CD14-positive monocyte (primary cell): ENCODE results near the gene HK2. TPM values are rescaled to one million over a fixed set of nuclear protein-coding genes. Genes with fewer than 3 reads are reported as not detected.

Experiments used
- DNase-seq, 3 donors: peaks; one replicate each; pipeline ENCODE4 v3.0.0-alpha.2; 2011 to 2022
- H2AFZ ChIP-seq: 2 replicates; pipeline ENCODE4 v1.6.0; 2012; ENCODE audit warnings: mild to moderate bottlenecking, low read depth, low read length, inconsistent platforms; ENCODE audit not compliant: insufficient read depth, poor library complexity, severe bottlenecking
- H3K27ac ChIP-seq, 2 donors: 1 replicate in 1 of 2; 2 replicates in 1 of 2; pipeline ENCODE4 v1.5.1; 2012 to 2013; ENCODE audit warnings: low read length in 2 of 2, control low read depth in 1 of 2, inconsistent platforms in 1 of 2, low read depth in 1 of 2, mild to moderate bottlenecking in 1 of 2
- H3K27me3 ChIP-seq, 2 donors: one replicate each; pipeline versions ENCODE4 v1.6.0 to v1.6.1; 2011 to 2013; ENCODE audit warnings: low read length in 2 of 2; ENCODE audit not compliant: control insufficient read depth in 2 of 2, insufficient read depth in 2 of 2
- H3K36me3 ChIP-seq, 2 donors: replicated peaks in 1 of 2; 1 replicate in 1 of 2; 2 replicates in 1 of 2; pipeline versions ENCODE4 v1.5.1 to v1.6.1; 2012 to 2013; ENCODE audit warnings: low read length in 2 of 2, control low read depth in 1 of 2, inconsistent platforms in 1 of 2, mild to moderate bottlenecking in 1 of 2; ENCODE audit not compliant: insufficient read depth in 2 of 2, control insufficient read depth in 1 of 2
- H3K4me1 ChIP-seq, 2 donors: 1 replicate in 1 of 2; 2 replicates in 1 of 2; pipeline versions ENCODE4 v1.5.1 to v1.6.1; 2012 to 2013; ENCODE audit warnings: low read length in 2 of 2, control low read depth in 1 of 2, inconsistent platforms in 1 of 2, mild to moderate bottlenecking in 1 of 2, moderate library complexity in 1 of 2; ENCODE audit not compliant: insufficient read depth in 2 of 2, control insufficient read depth in 1 of 2
- H3K4me2 ChIP-seq: replicated peaks from 2 replicates; pipeline ENCODE3; 2012; ENCODE audit warnings: low read length, moderate library complexity, mild to moderate bottlenecking; ENCODE audit not compliant: poor library complexity, severe bottlenecking; ENCODE audit errors: extremely low read depth
- H3K4me3 ChIP-seq, 3 experiments: fragments of 200-600 bp in 1 of 3; sonication (generic) in 1 of 3; replicated peaks in 1 of 3; 1 replicate in 2 of 3; 2 replicates in 1 of 3; pipeline ENCODE4 v1.5.1; 2011 to 2013; ENCODE audit warnings: low read length in 3 of 3, mild to moderate bottlenecking in 3 of 3, control low read depth in 2 of 3, low read depth in 2 of 3, inconsistent platforms in 1 of 3, moderate library complexity in 1 of 3
- H3K79me2 ChIP-seq: 2 replicates; pipeline ENCODE4 v1.6.0; 2012; ENCODE audit warnings: mild to moderate bottlenecking, control low read depth, inconsistent platforms, low read length, moderate library complexity; ENCODE audit not compliant: insufficient read depth
- H3K9ac ChIP-seq: 2 replicates; pipeline ENCODE4 v1.6.0; 2017; ENCODE audit warnings: low read length, mild to moderate bottlenecking; ENCODE audit not compliant: insufficient read depth, poor library complexity, severe bottlenecking
- H3K9me3 ChIP-seq, 2 donors: replicated peaks in 1 of 2; 1 replicate in 1 of 2; 2 replicates in 1 of 2; pipeline versions ENCODE4 v1.5.1 to v1.6.1; 2012 to 2013; ENCODE audit warnings: low read length in 2 of 2, control low read depth in 1 of 2; ENCODE audit not compliant: control insufficient read depth in 1 of 2, insufficient read depth in 1 of 2
- H4K20me1 ChIP-seq: 2 replicates; pipeline ENCODE4 v1.6.0; 2012; ENCODE audit warnings: mild to moderate bottlenecking, low read length, control low read depth, moderate library complexity; ENCODE audit not compliant: insufficient read depth
- H3K27ac Mint-ChIP-seq, 7 donors: one replicate each; pipeline ENCODE4 v1.8.0; 2020; ENCODE audit warnings: mild to moderate bottlenecking in 7 of 7, mixed read lengths in 7 of 7, moderate library complexity in 6 of 7, inconsistent platforms in 2 of 7
- H3K27me3 Mint-ChIP-seq, 3 donors: one replicate each; pipeline ENCODE4 v1.8.0; 2021 to 2022; ENCODE audit warnings: low read depth in 3 of 3, mild to moderate bottlenecking in 3 of 3, mixed read lengths in 3 of 3, moderate library complexity in 3 of 3, inconsistent platforms in 1 of 3
- H3K36me3 Mint-ChIP-seq, 2 donors: one replicate each; pipeline ENCODE4 v1.8.0; 2020; ENCODE audit warnings: mixed read lengths in 2 of 2, inconsistent platforms in 1 of 2, mild to moderate bottlenecking in 1 of 2
- H3K4me1 Mint-ChIP-seq: one replicate; pipeline ENCODE4 v1.8.0; 2020; ENCODE audit warnings: mild to moderate bottlenecking, mixed read lengths
- H3K4me3 Mint-ChIP-seq, 2 donors: one replicate each; pipeline ENCODE4 v1.8.0; 2020; ENCODE audit warnings: mild to moderate bottlenecking in 2 of 2, mixed read lengths in 2 of 2, moderate library complexity in 1 of 2
- H3K9me3 Mint-ChIP-seq, 7 donors: one replicate each; pipeline ENCODE4 v1.8.0; 2020 to 2022; ENCODE audit warnings: mixed read lengths in 7 of 7, mild to moderate bottlenecking in 6 of 7, moderate library complexity in 6 of 7, inconsistent platforms in 2 of 7
- WGBS: methylation state at CpG from one replicate; pipeline ENCODE4 v1.1.5; 2013; ENCODE audit warnings: missing lambda C conversion rate; ENCODE audit not compliant: insufficient coverage; 5-methylcytosine and 5-hydroxymethylcytosine counted together
- intact Hi-C, 2 donors: fragments of 100-400 bp; cut with micrococcal nuclease; formaldehyde crosslinking; loops; one replicate each; pipeline versions ENCODE4 v1.15.0 to v1.15.1; 2023
- polyA plus RNA-seq, 3 donors: library from polyadenylated mRNA; depleted of rRNA in 1 of 3; unstranded in 2 of 3; stranded (reverse) in 1 of 3; fragments of 300-500 nt in 2 of 3; fragments of >200 nt in 1 of 3; fragmentation: Illumina TruSeq in 2 of 3; gene quantifications; 1 replicate in 2 of 3; 2 replicates in 1 of 3; pipeline ENCODE4 v1.2.3, GENCODE V29; 2012 to 2021
- TF ChIP-seq, protein P1 (sequence below): fragments of 200-600 bp; IDR thresholded peaks from one replicate; pipeline ENCODE4 v1.8.0; 2022; ENCODE audit warnings: antibody characterized with exemption, mild to moderate bottlenecking

HK2 gene
- polyA plus RNA-seq, 3 donors: 20.3 to 46.7 (median 29.8) TPM

DNA sequence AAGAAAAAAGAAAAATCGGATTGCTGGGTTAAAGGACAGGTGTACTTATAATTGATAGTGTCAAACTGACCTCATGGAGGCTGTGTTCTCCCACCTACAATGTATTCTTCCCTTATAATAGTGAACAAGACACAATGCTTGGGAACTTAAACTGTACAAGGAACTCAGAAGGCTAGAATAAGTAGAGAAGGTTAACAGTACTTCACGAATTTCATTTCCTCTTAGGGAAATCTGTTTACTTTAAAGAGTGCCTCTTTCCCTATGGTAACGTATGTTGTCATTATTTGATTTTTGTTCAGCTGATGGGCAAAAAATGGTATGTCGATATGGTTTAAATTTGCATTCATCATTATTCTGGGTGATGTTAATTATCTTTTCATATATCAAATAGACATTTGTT is 9.2 kb upstream of the HK2 start:
- intact Hi-C loops: no loop called here
- Mint-ChIP-seq H3K27me3 (peaks cover 0 to 2% (median 1%) of the 10 kb centered on the region in 3 donors), H3K27ac (peak overlapping the region; percentile 69 to 93 (median 91)), H3K9me3 (peaks cover 0 to 2% (median 0%) of the 10 kb centered on the region in 7 donors), H3K36me3 (no peaks in the 10 kb centered on the region), H3K4me3 (no peak overlapping the region), H3K4me1 (peaks cover 47% of the 10 kb centered on the region)
- H3K4me2 ChIP-seq: peak overlapping the region; percentile 48
- H4K20me1 ChIP-seq: no peaks in the 10 kb centered on the region
- WGBS: no CpG with 5 or more reads among the region's 4 CpGs
- no peaks in the 10 kb centered on the region for H3K79me2 ChIP-seq
- TF ChIP-seq, protein P1, sequence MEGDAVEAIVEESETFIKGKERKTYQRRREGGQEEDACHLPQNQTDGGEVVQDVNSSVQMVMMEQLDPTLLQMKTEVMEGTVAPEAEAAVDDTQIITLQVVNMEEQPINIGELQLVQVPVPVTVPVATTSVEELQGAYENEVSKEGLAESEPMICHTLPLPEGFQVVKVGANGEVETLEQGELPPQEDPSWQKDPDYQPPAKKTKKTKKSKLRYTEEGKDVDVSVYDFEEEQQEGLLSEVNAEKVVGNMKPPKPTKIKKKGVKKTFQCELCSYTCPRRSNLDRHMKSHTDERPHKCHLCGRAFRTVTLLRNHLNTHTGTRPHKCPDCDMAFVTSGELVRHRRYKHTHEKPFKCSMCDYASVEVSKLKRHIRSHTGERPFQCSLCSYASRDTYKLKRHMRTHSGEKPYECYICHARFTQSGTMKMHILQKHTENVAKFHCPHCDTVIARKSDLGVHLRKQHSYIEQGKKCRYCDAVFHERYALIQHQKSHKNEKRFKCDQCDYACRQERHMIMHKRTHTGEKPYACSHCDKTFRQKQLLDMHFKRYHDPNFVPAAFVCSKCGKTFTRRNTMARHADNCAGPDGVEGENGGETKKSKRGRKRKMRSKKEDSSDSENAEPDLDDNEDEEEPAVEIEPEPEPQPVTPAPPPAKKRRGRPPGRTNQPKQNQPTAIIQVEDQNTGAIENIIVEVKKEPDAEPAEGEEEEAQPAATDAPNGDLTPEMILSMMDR: no peak
- peaks cover 50 to 62% of the 10 kb centered on the region in 2 donors for H3K4me1 ChIP-seq
- H3K9me3 ChIP-seq: no peaks in the 10 kb centered on the region
- peak overlapping the region in 1 of 3 experiments; percentile 25 for H3K4me3 ChIP-seq
- no peak overlapping the region for H3K9ac ChIP-seq
- H3K27me3 ChIP-seq: no peaks in the 10 kb centered on the region
- peak; percentile 45 to 81 (median 68) for DNase-seq
- H3K27ac ChIP-seq: peak overlapping the region; percentile 77 to 86
- no peaks in the 10 kb centered on the region for H3K36me3 ChIP-seq
- H2AFZ ChIP-seq: no peak overlapping the region

DNA sequence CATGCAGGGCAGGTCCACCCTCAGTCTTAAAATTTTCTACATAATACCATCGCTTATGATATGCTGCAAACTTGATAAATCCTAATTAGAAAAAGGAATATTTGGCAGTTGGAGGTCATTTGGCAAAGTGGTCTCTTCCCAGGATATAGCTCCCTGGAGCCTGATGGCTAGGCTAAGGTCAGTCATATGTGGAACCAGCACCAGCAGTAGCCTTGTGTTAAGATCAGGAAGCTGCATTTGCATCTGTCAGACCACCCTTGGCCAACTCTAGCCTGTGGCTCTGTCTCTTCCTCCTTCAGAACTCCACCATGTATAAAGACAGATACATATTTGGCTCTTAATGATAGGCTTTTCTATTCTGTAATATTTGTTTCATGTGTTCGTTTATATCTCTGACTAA is 5.4 kb upstream of the HK2 start:
- TF ChIP-seq, protein P1: no peak

More for the DNA sequence above, 5.4 kb upstream of the HK2 start:
- no peak for DNase-seq
- H2AFZ ChIP-seq: no peak overlapping the region
- no peak overlapping the region for H3K9ac ChIP-seq
- peaks cover 7% of the 10 kb centered on the region for H3K79me2 ChIP-seq
- no peaks in the 10 kb centered on the region for H4K20me1 ChIP-seq
- Mint-ChIP-seq H3K9me3 (peaks cover 0 to 2% (median 0%) of the 10 kb centered on the region in 7 donors), H3K36me3 (peaks cover 0 to 4% of the 10 kb centered on the region in 2 donors), H3K4me1 (peaks cover 48% of the 10 kb centered on the region), H3K27ac (no peak overlapping the region), H3K27me3 (peaks cover 0 to 3% (median 1%) of the 10 kb centered on the region in 3 donors), H3K4me3 (no peak overlapping the region)
- no peaks in the 10 kb centered on the region for H3K36me3 ChIP-seq
- H3K9me3 ChIP-seq: no peaks in the 10 kb centered on the region
- H3K4me3 ChIP-seq: no peak overlapping the region
- WGBS: no CpG with 5 or more reads among the region's 2 CpGs
- H3K4me1 ChIP-seq: peaks cover 53 to 56% of the 10 kb centered on the region in 2 donors
- H3K4me2 ChIP-seq: no peak overlapping the region
- no peaks in the 10 kb centered on the region for H3K27me3 ChIP-seq
- no peak overlapping the region for H3K27ac ChIP-seq
- intact Hi-C loops: no loop called here
